Stimulated activated CD8-positive, alpha-beta memory T cell treated with anti-CD3 and anti-CD28 coated beads, Interleukin-12 subunit alpha, Interleukin-12 subunit beta, amount 100 ng/mL, for 4 hours (primary cell): ENCODE measurements around the gene ACSM6.

Experiments used
- DNase-seq: peaks from one replicate; pipeline ENCODE4 v3.0.0-alpha.2; 2020; ENCODE audit warnings: low read depth

The ACSM6 gene

DNA sequence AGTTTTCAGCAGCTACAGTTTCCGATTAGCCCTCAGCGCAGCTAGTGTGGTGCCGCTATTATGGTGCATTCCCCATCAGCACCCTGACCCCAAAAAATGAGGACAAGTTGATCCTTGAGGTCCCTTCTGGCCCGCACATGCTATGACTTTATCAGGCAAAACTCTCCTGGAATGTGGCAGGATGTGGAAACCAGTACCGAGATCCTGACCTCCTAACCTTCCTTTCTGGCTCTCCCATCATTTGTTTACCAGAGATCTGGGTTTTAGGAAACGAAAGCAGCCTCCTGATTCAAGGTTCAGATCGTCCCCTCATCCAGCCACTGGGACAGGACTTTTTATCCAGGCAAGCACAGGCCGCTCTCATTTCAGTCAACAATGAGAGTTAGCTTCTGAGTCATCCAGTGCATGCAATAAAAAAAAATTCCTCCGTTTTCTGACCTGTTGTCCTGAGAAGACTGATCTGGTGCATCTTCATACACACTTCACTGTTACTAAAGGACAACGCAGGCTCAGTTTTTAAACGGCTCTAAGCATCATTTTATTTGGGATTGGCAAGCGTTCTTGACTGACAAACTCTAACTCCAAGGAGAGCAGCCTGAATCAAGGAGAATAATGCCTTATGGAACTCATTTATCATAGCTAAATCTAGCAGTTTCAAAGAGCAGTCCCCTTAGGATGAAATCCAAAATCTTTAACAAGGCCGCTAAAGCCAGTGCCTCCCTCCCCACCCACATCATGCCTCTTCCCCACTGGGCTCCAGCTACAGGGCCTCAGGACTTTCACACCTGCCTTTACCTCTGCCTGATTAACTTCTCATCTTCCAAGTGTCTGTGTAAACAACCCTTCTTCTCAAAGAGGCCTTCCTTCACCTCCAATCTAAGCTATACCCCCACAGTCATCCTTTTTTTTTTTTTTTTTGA lies 79.6 kb downstream of the ACSM6 start:
- no peak for DNase-seq

DNA sequence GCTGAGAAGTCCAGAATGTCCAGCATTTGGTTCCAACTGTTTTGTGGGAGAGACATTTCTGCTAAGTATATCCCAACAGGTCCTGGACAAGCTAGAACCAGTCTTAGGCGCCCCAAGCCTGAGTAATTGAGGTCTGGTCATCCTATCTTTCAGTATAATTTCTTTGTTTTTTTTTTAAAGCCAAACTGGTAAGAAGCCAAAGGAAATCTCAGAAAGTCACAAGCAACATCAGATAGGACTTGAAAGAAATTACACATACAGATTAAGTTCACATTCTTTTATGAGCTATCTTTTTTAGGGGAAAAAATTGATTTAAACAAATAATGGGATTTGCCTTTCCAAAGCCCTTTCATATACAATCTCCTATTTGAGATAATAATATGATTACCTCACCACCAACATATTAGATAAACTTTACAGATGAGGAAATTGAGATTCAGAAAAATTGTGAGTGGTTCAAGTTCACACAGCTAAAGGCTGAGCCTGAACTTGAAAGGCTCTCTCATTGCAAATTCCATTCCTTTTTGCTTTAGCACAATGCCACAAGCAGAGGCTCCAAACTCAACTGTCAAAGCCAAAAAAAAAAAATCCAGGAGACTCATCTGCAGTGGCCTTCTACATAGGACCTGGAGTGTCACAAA lies 81.8 kb downstream of the ACSM6 start:
- DNase-seq, result no peak

DNA sequence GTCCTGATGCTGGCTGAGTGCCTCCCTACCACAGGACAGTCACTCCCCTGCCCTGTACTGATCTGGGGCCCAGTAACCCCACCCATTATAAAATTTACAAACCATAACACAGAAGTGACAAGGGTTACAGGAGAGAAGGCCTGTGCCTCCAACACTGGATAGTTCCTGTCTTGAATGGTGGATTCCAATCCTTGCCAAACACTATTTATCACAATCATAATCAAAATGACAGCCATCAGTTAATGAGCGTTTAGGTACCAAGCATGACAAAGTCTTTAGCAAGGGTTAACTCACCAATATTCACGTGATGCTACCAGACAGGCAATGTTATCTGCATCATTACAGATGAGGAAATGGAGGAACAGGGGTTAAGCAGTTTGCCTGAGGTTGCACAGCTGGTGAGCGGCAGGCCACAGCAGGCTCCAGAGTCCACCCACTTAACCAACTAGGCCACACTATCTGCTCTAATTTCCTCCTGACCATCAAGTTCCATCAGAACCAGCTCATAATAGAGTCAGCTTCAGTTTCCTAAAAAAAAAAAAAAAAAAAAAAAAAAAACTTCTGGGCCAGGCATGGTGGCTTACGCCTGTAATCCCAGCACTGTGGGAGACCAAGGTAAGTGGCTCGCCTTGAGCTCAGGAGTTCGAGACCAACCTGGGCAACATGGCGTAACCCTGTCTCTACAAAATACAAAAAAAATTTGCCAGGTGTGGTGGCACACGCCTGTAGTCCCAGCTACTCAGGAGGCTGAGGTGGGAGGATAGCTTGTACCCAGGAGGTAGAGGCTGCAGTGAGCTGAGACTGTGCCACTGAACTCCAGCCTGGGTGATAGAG lies 82.5 kb downstream of the ACSM6 start:
- DNase-seq, result no peak

DNA sequence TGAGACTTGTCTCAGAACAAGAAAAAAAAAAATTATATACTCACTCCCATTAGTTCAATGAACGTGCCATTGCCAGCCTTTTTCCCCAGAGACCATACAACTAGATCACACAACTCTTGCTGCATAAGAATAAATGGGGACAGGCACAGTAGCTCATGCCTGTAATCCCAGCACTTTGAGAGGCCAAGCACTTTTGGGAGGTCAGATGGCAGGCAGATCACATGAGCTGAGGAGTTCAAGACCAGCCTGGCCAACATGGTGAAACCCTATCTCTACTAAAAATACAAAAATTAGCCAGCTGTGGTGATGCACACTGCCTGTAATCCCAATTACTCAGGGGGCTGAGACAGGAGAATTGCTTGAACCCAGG lies 83.1 kb downstream of the ACSM6 start:
- no peak for DNase-seq

DNA sequence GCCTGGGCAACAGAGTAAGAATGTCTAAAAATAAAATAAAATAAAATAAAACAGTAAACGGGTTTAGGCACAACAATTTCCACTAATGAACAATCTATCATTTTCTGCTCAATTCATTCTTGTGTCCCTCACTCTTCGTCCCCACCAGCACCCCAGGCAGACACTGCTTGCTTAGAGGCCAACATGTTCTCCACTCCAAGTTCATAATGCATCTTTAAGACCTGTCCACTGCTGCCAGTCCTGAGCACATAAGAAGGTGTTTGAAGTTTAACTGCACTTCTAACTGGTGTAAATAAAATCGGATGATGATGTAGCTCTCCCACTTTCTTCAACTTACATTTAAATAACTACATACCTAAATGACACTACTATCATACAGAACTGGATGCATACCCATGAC lies 83.6 kb downstream of the ACSM6 start:
- no peak for DNase-seq
